HepG2 (cell line): ENCODE data around the gene SOCS1. TPM values are rescaled to one million over a fixed set of nuclear protein-coding genes. Genes with fewer than 3 reads are reported as not detected.

Experiments used
- ATAC-seq: fragments of 200-7000 bp; cut with Tn5 transposase; 3 replicates; pipeline ENCODE4 v1.9.1; 2020; ENCODE audit warnings: mild to moderate bottlenecking, moderate library complexity
- BruUV-seq: library from RNA; stranded (reverse); fragments of 400-500 nt; replicated peaks from 2 replicates; lab custom pipeline; 2021; lab: Mats Ljungman, UMichigan
- CTCF ChIA-PET: fragments of 300-600 bp; formaldehyde crosslinking; extraction: SDS; loops from one replicate; lab custom pipeline; 2021; ENCODE audit warnings: low total read pairs, inconsistent platforms, low intra/inter-chr PET ratio; lab: Yijun Ruan, JAX
- POLR2A ChIA-PET: fragments of 350-600 bp; sonication (Branson Sonifier 250); formaldehyde crosslinking; loops from one replicate; lab custom pipeline; 2020; ENCODE audit warnings: antibody characterized with exemption, inconsistent platforms; lab: Yijun Ruan, JAX
- DNase-seq: peaks from one replicate; pipeline ENCODE4 v3.0.0-alpha.2; 2015; ENCODE audit warnings: low spot score
- FAIRE-seq: peaks from 3 replicates; lab custom pipeline; 2011; peaks lifted over from hg19 to GRCh38; lab: Jason Lieb, UNC
- H2AFZ ChIP-seq: one replicate; pipeline ENCODE4 v1.6.1; 2011; ENCODE audit warnings: low read length, inconsistent platforms
- H3K27ac ChIP-seq: fragments of 300-600 bp; 3 replicates; pipeline ENCODE4 v1.8.0; 2011; ENCODE audit warnings: mixed run types, mild to moderate bottlenecking, mixed read lengths, low read length, inconsistent platforms; ENCODE audit not compliant: insufficient read depth; ENCODE audit errors: extremely low read length
- H3K27me3 ChIP-seq, 2 experiments: fragments of 200-600 bp in 1 of 2; 2 replicates in 1 of 2; 3 replicates in 1 of 2; pipeline versions ENCODE4 v1.6.0 to v1.8.0; 2011; ENCODE audit warnings: low read length in 2 of 2, mild to moderate bottlenecking in 2 of 2, moderate library complexity in 2 of 2, inconsistent platforms in 1 of 2; ENCODE audit not compliant: insufficient read depth in 2 of 2, control insufficient read depth in 1 of 2
- H3K36me3 ChIP-seq, 2 experiments: fragments of 200-600 bp in 1 of 2; replicated peaks in 1 of 2; 2 replicates in 1 of 2; 3 replicates in 1 of 2; pipeline versions ENCODE4 v1.5.1 to v1.8.0; 2011; ENCODE audit warnings: low read length in 2 of 2, inconsistent platforms in 1 of 2; ENCODE audit not compliant: insufficient read depth in 2 of 2, control insufficient read depth in 1 of 2
- H3K4me1 ChIP-seq: 2 replicates; pipeline ENCODE4 v1.5.1; 2012; ENCODE audit warnings: low read length, inconsistent platforms; ENCODE audit not compliant: insufficient read depth
- H3K4me2 ChIP-seq: 2 replicates; pipeline ENCODE4 v1.6.0; 2011; ENCODE audit warnings: low read depth, low read length, inconsistent platforms
- H3K4me3 ChIP-seq, 3 experiments: fragments of 200-600 bp in 1 of 3; sonication (generic), shearing (Covaris generic) in 1 of 3; replicated peaks in 1 of 3; 2 replicates each; pipeline ENCODE4 v1.5.1; 2011 to 2016; ENCODE audit warnings: low read length in 3 of 3, inconsistent platforms in 2 of 3, low read depth in 2 of 3, mild to moderate bottlenecking in 2 of 3, control low read depth in 1 of 3, mixed read lengths in 1 of 3; ENCODE audit not compliant: insufficient read depth in 1 of 3
- H3K79me2 ChIP-seq: one replicate; pipeline ENCODE4 v1.6.1; 2011; ENCODE audit warnings: low read length, inconsistent platforms; ENCODE audit not compliant: insufficient read depth
- H3K9ac ChIP-seq: 2 replicates; pipeline ENCODE4 v1.6.0; 2011; ENCODE audit warnings: mild to moderate bottlenecking, low read depth, low read length, inconsistent platforms; ENCODE audit not compliant: insufficient read depth
- H3K9me3 ChIP-seq: 2 replicates; pipeline ENCODE4 v1.5.1; 2012; ENCODE audit warnings: mild to moderate bottlenecking, low read length
- H4K20me1 ChIP-seq: 2 replicates; pipeline ENCODE4 v1.6.0; 2011; ENCODE audit warnings: inconsistent platforms, mild to moderate bottlenecking, low read length, moderate library complexity; ENCODE audit not compliant: insufficient read depth
- CBX1 ChIP-seq: IDR thresholded peaks from one replicate; pipeline ENCODE4 v1.6.1; 2016; ENCODE audit warnings: antibody characterized with exemption, low read depth
- HOXD1 ChIP-seq: sonication (generic); formaldehyde crosslinking; IDR thresholded peaks from 2 replicates; pipeline ENCODE4 v1.5.0; 2020; ENCODE audit warnings: missing genetic modification reagents
- MIER3 ChIP-seq: IDR thresholded peaks from 2 replicates; pipeline ENCODE4 v1.6.1; 2016; ENCODE audit warnings: missing compliant biosample characterization, borderline replicate concordance
- SIX4 ChIP-seq: sonication (generic); formaldehyde crosslinking; IDR thresholded peaks from 2 replicates; pipeline ENCODE4 v1.4.0; 2020; ENCODE audit warnings: missing genetic modification reagents
- SKI ChIP-seq: fragments of 450-650 bp; IDR thresholded peaks from one replicate; pipeline ENCODE4 v1.6.1; 2018; ENCODE audit warnings: mild to moderate bottlenecking; ENCODE audit not compliant: partially characterized antibody
- SP1 ChIP-seq, 2 experiments: fragments of 450-650 bp in 1 of 2; sonication (generic) in 1 of 2; formaldehyde crosslinking in 1 of 2; IDR thresholded peaks; 2 replicates each; pipeline versions ENCODE4 v1.4.0 to v1.6.1; 2016 to 2020; ENCODE audit warnings: missing genetic modification reagents in 1 of 2
- TBP ChIP-seq: sonication (generic); formaldehyde crosslinking; IDR thresholded peaks from 2 replicates; pipeline ENCODE4 v1.5.0; 2020; ENCODE audit warnings: missing genetic modification reagents
- TEF ChIP-seq: sonication (generic); formaldehyde crosslinking; IDR thresholded peaks from 2 replicates; pipeline ENCODE4 v1.5.0; 2020; ENCODE audit warnings: missing genetic modification reagents
- ZNF160 ChIP-seq: sonication (generic); formaldehyde crosslinking; IDR thresholded peaks from 2 replicates; pipeline ENCODE4 v1.8.0; 2022; ENCODE audit warnings: mild to moderate bottlenecking, inconsistent platforms, missing genetic modification reagents
- ZNF20 ChIP-seq: sonication (generic); formaldehyde crosslinking; IDR thresholded peaks from 2 replicates; pipeline ENCODE4 v1.4.0; 2020; ENCODE audit warnings: mild to moderate bottlenecking, moderate library complexity, missing genetic modification reagents
- ZNF256 ChIP-seq: sonication (generic); formaldehyde crosslinking; conservative IDR thresholded peaks from 2 replicates; pipeline ENCODE4 v1.4.0; 2020; ENCODE audit warnings: missing genetic modification reagents
- ZNF512B ChIP-seq: sonication (generic); formaldehyde crosslinking; IDR thresholded peaks from 2 replicates; pipeline ENCODE4 v1.5.1; 2020; ENCODE audit warnings: missing genetic modification reagents, mild to moderate bottlenecking, borderline replicate concordance
- WGBS: methylation state at CpG from one replicate; pipeline ENCODE4 v1.1.6; 2017; ENCODE audit warnings: low lambda C conversion rate; 5-methylcytosine and 5-hydroxymethylcytosine counted together
- in situ Hi-C: cut with HindIII; loops from 2 replicates; pipeline ENCODE4 v1.10.0; 2017; ENCODE audit warnings: low pct_unique_long_range_greater_than_20kb; ENCODE audit not compliant: extremely low pct_ligation_motif_present
- intact Hi-C: fragments of 100-400 bp; cut with micrococcal nuclease; formaldehyde crosslinking; loops from one replicate; pipeline ENCODE4 v1.10.0; 2022; ENCODE audit not compliant: unreplicated experiment
- polyA plus RNA-seq, 8 experiments: library from polyadenylated mRNA; depleted of rRNA in 3 of 8; stranded (reverse) in 7 of 8; unstranded in 1 of 8; fragments of >200 nt; fragmentation: Illumina TruSeq in 4 of 8; extraction: Trizol in 4 of 8; gene quantifications; 2 replicates each; pipeline versions ENCODE4 v1.2.1 to v1.2.3, GENCODE V29; 2011 to 2016; ENCODE audit warnings: low read depth in 4 of 8, missing spikeins in 1 of 8, mixed read lengths in 1 of 8; ENCODE audit not compliant: insufficient read depth in 1 of 8
- total RNA-seq, 5 experiments: library from RNA; depleted of rRNA; stranded (reverse); fragments of >200 nt; fragmentation: Illumina TruSeq; extraction: Trizol; gene quantifications; 2 replicates each; pipeline ENCODE4 v1.2.3, GENCODE V29; 2016; ENCODE audit warnings: low read depth in 1 of 5
- TF ChIP-seq, protein P1 (sequence below): sonication (generic); formaldehyde crosslinking; IDR thresholded peaks from 2 replicates; pipeline ENCODE4 v1.8.1; 2023; ENCODE audit warnings: mild to moderate bottlenecking, missing genetic modification reagents
- TF ChIP-seq, protein P2 (sequence below): sonication (generic); formaldehyde crosslinking; IDR thresholded peaks from 2 replicates; pipeline ENCODE4 v1.5.1; 2020; ENCODE audit warnings: mild to moderate bottlenecking, missing genetic modification reagents, moderate library complexity

Gene SOCS1
- total and polyA plus RNA-seq, 2 of the 13 experiments (the other 11 are each of a cell fraction or from before 2014, with no cell fraction given), result 5.3 to 6.3 TPM

- no peaks in the 10 kb centered on the region for H4K20me1 ChIP-seq
- TF ChIP-seq ZNF160 (CRISPR knock-in tag) (no peak), ZNF512B (CRISPR knock-in tag) (no peak), MIER3 (CRISPR knock-in tag) (no peak), SKI (no peak), TEF (CRISPR knock-in tag) (no peak), TBP (CRISPR knock-in tag) (no peak), ZNF20 (no peak), SP1 (IDR thresholded peaks at IDR 0.05) (no peak), SP1 (CRISPR knock-in tag; IDR thresholded peaks at IDR 0.05) (no peak), ZNF256 (CRISPR knock-in tag) (no peak), HOXD1 (no peak), SIX4 (CRISPR knock-in tag) (no peak), CBX1 (no peak)
- TF ChIP-seq, protein P1, sequence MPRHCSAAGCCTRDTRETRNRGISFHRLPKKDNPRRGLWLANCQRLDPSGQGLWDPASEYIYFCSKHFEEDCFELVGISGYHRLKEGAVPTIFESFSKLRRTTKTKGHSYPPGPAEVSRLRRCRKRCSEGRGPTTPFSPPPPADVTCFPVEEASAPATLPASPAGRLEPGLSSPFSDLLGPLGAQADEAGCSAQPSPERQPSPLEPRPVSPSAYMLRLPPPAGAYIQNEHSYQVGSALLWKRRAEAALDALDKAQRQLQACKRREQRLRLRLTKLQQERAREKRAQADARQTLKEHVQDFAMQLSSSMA (CRISPR knock-in tag), result no peak
- TF ChIP-seq, protein P2, sequence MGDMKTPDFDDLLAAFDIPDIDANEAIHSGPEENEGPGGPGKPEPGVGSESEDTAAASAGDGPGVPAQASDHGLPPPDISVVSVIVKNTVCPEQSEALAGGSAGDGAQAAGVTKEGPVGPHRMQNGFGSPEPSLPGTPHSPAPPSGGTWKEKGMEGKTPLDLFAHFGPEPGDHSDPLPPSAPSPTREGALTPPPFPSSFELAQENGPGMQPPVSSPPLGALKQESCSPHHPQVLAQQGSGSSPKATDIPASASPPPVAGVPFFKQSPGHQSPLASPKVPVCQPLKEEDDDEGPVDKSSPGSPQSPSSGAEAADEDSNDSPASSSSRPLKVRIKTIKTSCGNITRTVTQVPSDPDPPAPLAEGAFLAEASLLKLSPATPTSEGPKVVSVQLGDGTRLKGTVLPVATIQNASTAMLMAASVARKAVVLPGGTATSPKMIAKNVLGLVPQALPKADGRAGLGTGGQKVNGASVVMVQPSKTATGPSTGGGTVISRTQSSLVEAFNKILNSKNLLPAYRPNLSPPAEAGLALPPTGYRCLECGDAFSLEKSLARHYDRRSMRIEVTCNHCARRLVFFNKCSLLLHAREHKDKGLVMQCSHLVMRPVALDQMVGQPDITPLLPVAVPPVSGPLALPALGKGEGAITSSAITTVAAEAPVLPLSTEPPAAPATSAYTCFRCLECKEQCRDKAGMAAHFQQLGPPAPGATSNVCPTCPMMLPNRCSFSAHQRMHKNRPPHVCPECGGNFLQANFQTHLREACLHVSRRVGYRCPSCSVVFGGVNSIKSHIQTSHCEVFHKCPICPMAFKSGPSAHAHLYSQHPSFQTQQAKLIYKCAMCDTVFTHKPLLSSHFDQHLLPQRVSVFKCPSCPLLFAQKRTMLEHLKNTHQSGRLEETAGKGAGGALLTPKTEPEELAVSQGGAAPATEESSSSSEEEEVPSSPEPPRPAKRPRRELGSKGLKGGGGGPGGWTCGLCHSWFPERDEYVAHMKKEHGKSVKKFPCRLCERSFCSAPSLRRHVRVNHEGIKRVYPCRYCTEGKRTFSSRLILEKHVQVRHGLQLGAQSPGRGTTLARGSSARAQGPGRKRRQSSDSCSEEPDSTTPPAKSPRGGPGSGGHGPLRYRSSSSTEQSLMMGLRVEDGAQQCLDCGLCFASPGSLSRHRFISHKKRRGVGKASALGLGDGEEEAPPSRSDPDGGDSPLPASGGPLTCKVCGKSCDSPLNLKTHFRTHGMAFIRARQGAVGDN (CRISPR knock-in tag), result no peak
- TF ChIP-seq, all 625 proteins: peak for 0
- ATAC-seq, result no peak
- ChIA-PET POLR2A (no interaction called here), CTCF (no interaction called here)
- Histone ChIP-seq H3K4me2 (no peak overlapping the region), H2AFZ (no peak overlapping the region), H3K4me1 (peaks cover 24% of the 10 kb centered on the region), H3K4me3 (no peak overlapping the region), H3K27ac (no peak overlapping the region), H3K36me3 (no peaks in the 10 kb centered on the region), H3K9me3 (no peaks in the 10 kb centered on the region), H3K27me3 (peaks cover 3 to 37% of the 10 kb centered on the region in 2 experiments; a peak in 3 of 5 replicates), H3K79me2 (no peaks in the 10 kb centered on the region), H3K9ac (no peak overlapping the region)
- FAIRE-seq, result no peak
- 35% methylated on average over 5 of the region's 5 CpGs for WGBS
- intact Hi-C loops (no loop called here), in situ Hi-C loops (no loop called here)
- no peak for DNase-seq
- no TSS peak for BruUV-seq
These were observed 26.6 kb downstream of the SOCS1 start for GRCh38 chr16:11229432-11229831.
